Metanephros (tissue), 2 donors: ENCODE results near the gene EMD. TPM values are rescaled to one million over a fixed set of nuclear protein-coding genes. Genes with fewer than 3 reads are reported as not detected.

Experiments
- small RNA-seq: library from RNA; depleted of rRNA; stranded (forward); fragments of <200 nt; gene quantifications from one replicate; pipeline ENCODE3, GENCODE V24; 2014; ENCODE audit warnings: low replicate concordance
- total RNA-seq: library from RNA; depleted of rRNA; stranded (reverse); fragments of >200 nt; gene quantifications from one replicate; pipeline ENCODE4 v1.2.3, GENCODE V29; 2014

Gene EMD
- total RNA-seq: 61.3 TPM

GRCh38 chrX:154378799-154379568, at the start of gene EMD:
EMD (plus strand) TSS chrX:154379295; CDS start chrX:154379485, 190 bp downstream.

GRCh38 chrX:154374313-154375155, 4.6 kb upstream of the EMD start, which contains the start of gene FLNA:
FLNA (minus strand) TSS chrX:154374634; CDS start chrX:154371245, 3,389 bp downstream.

GRCh38 chrX:154397888-154398667, 19.0 kb downstream of the EMD start, which contains the start of gene RPL10:
RPL10 (plus strand) TSS chrX:154398377; CDS start chrX:154398520, 143 bp downstream.

GRCh38 chrX:154409222-154409871, 30.3 kb downstream of the EMD start, which contains the start of gene DNASE1L1:
DNASE1L1 (minus strand) TSS chrX:154409254; CDS start chrX:154405568, 3,686 bp downstream.

GRCh38 chrX:154428176-154429171, 49.4 kb downstream of the EMD start, which contains the start of gene ATP6AP1:
ATP6AP1 (plus strand) TSS chrX:154428677; CDS start chrX:154428693, 16 bp downstream.

Small RNA genes lying within 50 kb of the gene (small RNA-seq; reads per million reads assigned to genes)
- not detected for gene SNORA70

Other genes with a start within 250 kb of the EMD start
- not detected for gene OPN1LW, start 235.1 kb upstream of the EMD start, total RNA-seq
- not detected for gene OPN1MW, start 196.7 kb upstream of the EMD start, total RNA-seq
- not detected for gene OPN1MW2, start 159.5 kb upstream of the EMD start, total RNA-seq
- gene OPN1MW3, start 121.7 kb upstream of the EMD start, total RNA-seq: not detected
- not detected for gene TEX28, start 84.2 kb upstream of the EMD start, total RNA-seq
- 0.18 TPM for gene TKTL1, start 83.5 kb upstream of the EMD start, total RNA-seq
- gene FLNA, start 4.7 kb upstream of the EMD start, total RNA-seq: 813 TPM
- gene RPL10, start 19.1 kb downstream of the EMD start, total RNA-seq: 2,753 TPM
- 27.1 TPM for gene DNASE1L1, start 30.0 kb downstream of the EMD start, total RNA-seq
- gene TAFAZZIN, start 32.2 kb downstream of the EMD start, total RNA-seq: 35.7 TPM
- 106 TPM for gene ATP6AP1, start 49.4 kb downstream of the EMD start, total RNA-seq
- gene GDI1, start 57.9 kb downstream of the EMD start, total RNA-seq: 103 TPM
- 26.0 TPM for gene FAM50A, start 64.8 kb downstream of the EMD start, total RNA-seq
- gene PLXNA3, start 79.0 kb downstream of the EMD start, total RNA-seq: 28.7 TPM
- gene LAGE3, start 100.0 kb downstream of the EMD start, total RNA-seq: 11.6 TPM
- gene UBL4A, start 107.3 kb downstream of the EMD start, total RNA-seq: 31.4 TPM
- 17.9 TPM for gene SLC10A3, start 111.3 kb downstream of the EMD start, total RNA-seq
- gene FAM3A, start 136.9 kb downstream of the EMD start, total RNA-seq: 23.9 TPM
- gene G6PD, start 167.6 kb downstream of the EMD start, total RNA-seq: 31.3 TPM
- gene IKBKG, start 168.3 kb downstream of the EMD start, total RNA-seq: 14.5 TPM
- gene CTAG1A, start 205.8 kb downstream of the EMD start, total RNA-seq: not detected
- gene CTAG1B, start 240.0 kb downstream of the EMD start, total RNA-seq: not detected